AG04450 (cell line): Measurements from ENCODE around the gene GFPT2. TPM values are rescaled to one million over a fixed set of nuclear protein-coding genes. Genes with fewer than 3 reads are reported as not detected.

Experiments
- CTCF ChIA-PET: fragments of 300-600, 350-600 bp; formaldehyde crosslinking; extraction: SDS; loops from one replicate; lab custom pipeline; 2022; ENCODE audit warnings: antibody characterized with exemption, inconsistent platforms; lab: Charles Lee
- POLR2A ChIA-PET: fragments of 350-600 bp; formaldehyde crosslinking; extraction: SDS; loops from one replicate; lab custom pipeline; 2021; ENCODE audit warnings: antibody characterized with exemption, inconsistent platforms; lab: Yijun Ruan, JAX
- DNase-seq: peaks from one replicate; pipeline ENCODE4 v3.0.0-alpha.2; 2011; ENCODE audit warnings: low read depth, low spot score
- H3K27ac ChIP-seq: one replicate; pipeline ENCODE4 v1.5.1; 2012; ENCODE audit warnings: low read depth, low read length, control low read depth
- H3K27me3 ChIP-seq: one replicate; pipeline ENCODE4 v1.6.0; 2012; ENCODE audit warnings: low read length; ENCODE audit not compliant: control insufficient read depth, insufficient read depth
- H3K4me3 ChIP-seq: 2 replicates; pipeline ENCODE4 v1.5.1; 2011; ENCODE audit warnings: mild to moderate bottlenecking, low read depth, low read length, control low read depth
- H3K9me3 ChIP-seq: 2 replicates; pipeline ENCODE4 v1.5.1; 2012; ENCODE audit warnings: low read length; ENCODE audit not compliant: control insufficient read depth, insufficient read depth
- CTCF ChIP-seq: IDR thresholded peaks from 2 replicates; pipeline ENCODE4 v1.5.1; 2011; ENCODE audit warnings: low read depth, low read length, control low read depth, inconsistent platforms
- polyA plus RNA-seq: library from polyadenylated mRNA; depleted of rRNA; stranded (reverse); fragments of >200 nt; gene quantifications from 2 replicates; pipeline ENCODE4 v1.2.3, GENCODE V29; 2011

Gene GFPT2
- polyA plus RNA-seq, 1 experiment: 15.1 TPM

- no peak overlapping the region for H3K27ac ChIP-seq
- no peak overlapping the region for H3K4me3 ChIP-seq
- ChIA-PET POLR2A (no interaction called here), CTCF (interaction anchor here (1.0 to 1.5 kb wide), 3 partner anchors 21 to 56 kb away, joined by 5 to 6 read pairs (median 5); no protein-coding TSS in a partner anchor)
- H3K27me3 ChIP-seq: peaks cover 2% of the 10 kb centered on the region
- no peaks in the 10 kb centered on the region; the same call in 1 of the 2 replicates for H3K9me3 ChIP-seq
- TF ChIP-seq CTCF: no peak
- DNase-seq: no peak
These were observed 3.7 kb downstream of the GFPT2 start for GRCh38 chr5:180349391-180349790.

GRCh38 chr5:180348336-180348735, 4.8 kb downstream of the GFPT2 start:
- Histone ChIP-seq H3K4me3 (no peak overlapping the region), H3K9me3 (no peaks in the 10 kb centered on the region; the same call in 1 of the 2 replicates), H3K27ac (no peak overlapping the region), H3K27me3 (no peaks in the 10 kb centered on the region)
- POLR2A ChIA-PET: no interaction called here
- CTCF ChIA-PET: no interaction called here
- DNase-seq: no peak
- no peak for TF ChIP-seq CTCF

GRCh38 chr5:180347702-180348101, 5.4 kb downstream of the GFPT2 start:
- Histone ChIP-seq H3K9me3 (no peaks in the 10 kb centered on the region; the same call in 1 of the 2 replicates), H3K27ac (no peak overlapping the region), H3K4me3 (no peak overlapping the region), H3K27me3 (no peaks in the 10 kb centered on the region)
- DNase-seq: no peak
- ChIA-PET CTCF (interaction anchor here (1.7 kb wide), 1 partner anchor 19 kb away, joined by 7 read pairs; no protein-coding TSS in a partner anchor), POLR2A (no interaction called here)
- no peak for TF ChIP-seq CTCF

GRCh38 chr5:180346358-180346757, 6.8 kb downstream of the GFPT2 start:
- ChIA-PET CTCF (interaction anchor here (1.7 kb wide), 1 partner anchor 18 kb away, joined by 7 read pairs; no protein-coding TSS in a partner anchor), POLR2A (no interaction called here)
- H3K9me3 ChIP-seq: no peaks in the 10 kb centered on the region; the same call in 1 of the 2 replicates
- H3K27ac ChIP-seq: no peak overlapping the region
- TF ChIP-seq CTCF: no peak
- no peaks in the 10 kb centered on the region for H3K27me3 ChIP-seq
- DNase-seq: no peak
- no peak overlapping the region for H3K4me3 ChIP-seq

- ChIA-PET CTCF (no interaction called here), POLR2A (no interaction called here)
- no peak for DNase-seq
- no peaks in the 10 kb centered on the region for H3K27me3 ChIP-seq
- H3K9me3 ChIP-seq: no peaks in the 10 kb centered on the region; the same call in 1 of the 2 replicates
- no peak overlapping the region for H3K4me3 ChIP-seq
- no peak overlapping the region for H3K27ac ChIP-seq
- no peak for TF ChIP-seq CTCF
These were observed 7.4 kb downstream of the GFPT2 start for GRCh38 chr5:180345781-180346180.
